Activated naive CD8-positive, alpha-beta T cell treated with anti-CD3 and anti-CD28 coated beads, Interleukin-2, amount 50 U/mL, for 16 hours (primary cell): ENCODE results near the gene NUP160.
"Not testable (repeated sequence)": the region's sequence is repeated elsewhere in the genome, so short reads cannot be mapped to it uniquely, and the experiment has no call there.

Experiments
- DNase-seq: peaks from one replicate; pipeline ENCODE4 v3.0.0-alpha.2; 2020; ENCODE audit warnings: low read depth, low spot score

The NUP160 gene

GRCh38 chr11:47788181-47788580 lies 60.0 kb downstream of the NUP160 start:
- DNase-seq, result no peak

GRCh38 chr11:47786373-47786772 lies 61.8 kb downstream of the NUP160 start:
- no peak for DNase-seq

GRCh38 chr11:47784785-47785381 lies 63.3 kb downstream of the NUP160 start:
- DNase-seq, result no peak

GRCh38 chr11:47783087-47783610 lies 65.0 kb downstream of the NUP160 start:
- DNase-seq, result no peak

- DNase-seq, result no peak
Measured at GRCh38 chr11:47778878-47779483, 69.2 kb downstream of the NUP160 start.

- DNase-seq, result no peak
Measured at GRCh38 chr11:47775240-47775869, 72.8 kb downstream of the NUP160 start.

GRCh38 chr11:47773882-47774281 lies 74.3 kb downstream of the NUP160 start:
- DNase-seq, result no peak

- not testable (repeated sequence) for DNase-seq
Measured at GRCh38 chr11:47769556-47769955, 78.6 kb downstream of the NUP160 start.

DNA sequence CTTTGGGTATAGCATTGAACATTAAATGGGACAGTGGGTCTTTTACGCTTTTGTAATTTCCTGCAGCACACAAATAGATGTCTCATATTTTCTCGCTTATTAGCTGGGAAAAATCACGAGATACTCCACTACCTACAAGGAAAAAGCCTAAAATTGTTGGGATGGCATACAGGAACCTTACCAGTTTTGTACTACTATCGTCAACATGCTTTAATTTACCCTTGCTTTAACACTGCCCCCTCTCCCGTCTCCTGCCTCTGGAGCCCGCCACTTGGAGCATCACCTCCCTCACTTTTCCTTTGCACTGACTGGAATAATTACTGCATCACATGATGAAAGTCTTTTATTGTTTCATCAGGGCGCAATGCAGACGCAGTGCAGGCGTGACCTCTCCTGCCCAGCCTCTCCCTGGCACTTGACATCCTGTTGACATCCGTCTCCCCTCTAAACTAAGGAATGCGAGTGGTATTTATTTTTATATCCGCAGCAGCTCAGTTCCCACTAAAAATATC lies 80.0 kb downstream of the NUP160 start:
- DNase-seq, result no peak

GRCh38 chr11:47766509-47767227 lies 81.5 kb downstream of the NUP160 start:
- DNase-seq, result peak; percentile 53

DNA sequence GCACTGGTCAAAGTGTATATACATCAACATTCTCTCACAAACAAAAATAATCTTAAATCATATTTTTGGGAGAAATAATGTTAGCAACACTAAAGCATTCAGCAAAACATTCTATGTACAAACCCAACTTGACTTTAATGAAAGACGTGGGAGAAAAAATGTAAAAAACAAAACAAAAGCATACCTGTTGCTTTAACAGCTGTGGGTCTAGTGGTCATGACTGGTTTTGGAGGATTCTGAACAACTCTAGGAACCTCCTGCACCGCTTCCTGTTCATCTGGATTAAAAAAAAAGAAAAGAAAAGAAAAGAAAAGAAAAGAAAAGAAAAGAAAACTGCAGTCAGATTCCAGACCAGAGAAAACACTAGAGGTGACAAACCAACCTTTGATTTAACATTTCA lies 83.1 kb downstream of the NUP160 start:
- DNase-seq, result no peak

DNA sequence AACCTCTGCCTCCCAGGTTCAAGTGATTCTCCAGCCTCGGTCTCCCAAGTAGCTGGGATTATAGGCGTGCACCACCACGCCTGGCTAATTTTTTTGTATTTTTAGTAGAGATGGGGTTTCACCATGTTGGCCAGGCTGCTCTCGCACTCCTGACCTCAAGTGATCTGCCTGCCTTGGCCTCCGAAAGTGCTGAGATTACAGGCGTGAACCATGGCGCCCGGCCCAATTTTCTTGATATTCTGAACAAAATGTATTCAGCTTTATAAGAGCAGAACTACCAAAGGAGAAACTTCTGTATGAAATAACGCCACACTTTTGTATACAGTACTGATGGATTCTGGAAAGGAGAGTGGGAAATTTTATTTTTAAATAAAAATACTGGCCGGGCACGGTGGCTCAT lies 88.9 kb downstream of the NUP160 start:
- DNase-seq, result not testable (repeated sequence)

DNA sequence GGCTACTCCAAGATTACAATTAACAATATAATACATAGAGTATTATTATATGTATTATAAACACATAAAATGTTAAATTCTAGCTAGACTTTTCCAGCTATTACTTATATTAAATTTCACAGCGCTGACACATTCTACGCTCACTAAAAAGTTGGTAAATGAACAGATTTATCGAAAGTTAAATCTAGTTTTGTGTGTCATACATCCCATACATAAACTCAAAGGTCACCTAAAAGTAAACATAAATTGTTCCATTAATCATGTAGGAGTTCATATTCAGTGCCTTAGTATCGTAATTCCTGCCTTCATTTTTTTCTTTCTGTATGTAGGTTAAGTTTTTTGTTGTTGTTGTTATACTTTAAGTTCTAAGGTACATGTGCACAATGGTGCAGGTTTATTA lies 91.9 kb downstream of the NUP160 start:
- no peak for DNase-seq

DNA sequence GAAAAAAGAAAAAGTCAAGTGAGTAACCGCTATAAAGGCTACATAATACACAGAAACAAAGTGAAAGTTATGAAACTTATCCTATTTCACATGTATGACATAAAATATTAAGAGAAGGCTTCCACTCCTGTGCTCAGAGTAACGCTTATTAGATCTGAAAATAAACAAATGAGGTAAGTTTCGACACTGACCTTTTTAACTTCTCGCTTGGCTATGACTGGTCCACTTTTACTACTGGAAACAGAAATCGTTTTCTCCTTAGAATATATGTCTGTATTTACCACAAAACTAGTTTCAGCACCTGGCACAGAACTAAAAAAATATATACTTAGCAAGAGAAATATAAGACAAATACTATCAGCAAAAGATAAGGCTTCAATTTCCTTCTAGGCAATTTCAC lies 97.4 kb downstream of the NUP160 start:
- DNase-seq, result no peak

DNA sequence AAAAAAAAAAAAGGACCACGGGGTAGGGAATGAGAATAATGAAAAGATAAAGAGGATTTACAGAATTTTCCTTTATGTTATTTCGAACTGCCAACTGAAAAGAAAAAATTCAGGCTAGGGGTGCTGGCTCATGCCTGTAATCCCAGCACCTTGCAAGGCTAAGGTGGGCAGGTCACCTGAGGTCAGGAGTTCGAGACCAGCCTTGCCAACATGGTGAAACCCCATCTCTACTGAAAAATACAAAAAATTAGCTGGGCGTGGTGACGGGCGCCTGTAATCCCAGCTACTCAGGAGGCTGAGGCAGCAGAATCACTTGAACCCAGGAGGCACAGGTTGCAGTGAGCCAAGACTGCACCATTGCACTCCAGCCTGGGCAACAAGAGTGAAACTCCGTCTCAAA lies 105.7 kb downstream of the NUP160 start:
- DNase-seq, result not testable (repeated sequence)

- DNase-seq, result not testable (repeated sequence)
Measured at GRCh38 chr11:47737817-47738216, 110.3 kb downstream of the NUP160 start.

GRCh38 chr11:47732271-47732670 lies 115.9 kb downstream of the NUP160 start:
- no peak for DNase-seq

- DNase-seq, result no peak
Measured at GRCh38 chr11:47731475-47731874, 116.7 kb downstream of the NUP160 start.
